Measurements from ENCODE around the gene KDM4C. TPM values are rescaled to one million over a fixed set of nuclear protein-coding genes. Genes with fewer than 3 reads are reported as not detected.
A peak's percentile ranks its signal among the peaks of the same experiment; 100 is the strongest.

KDM4C gene
- total RNA-seq, 1 donor from 2014 or later = 16.5 TPM

GRCh38 chr9:6997330-6997729, 239.6 kb downstream of the KDM4C start:
- peak; percentile 16 for DNase-seq (ENCODE audit: low read depth)

DNA sequence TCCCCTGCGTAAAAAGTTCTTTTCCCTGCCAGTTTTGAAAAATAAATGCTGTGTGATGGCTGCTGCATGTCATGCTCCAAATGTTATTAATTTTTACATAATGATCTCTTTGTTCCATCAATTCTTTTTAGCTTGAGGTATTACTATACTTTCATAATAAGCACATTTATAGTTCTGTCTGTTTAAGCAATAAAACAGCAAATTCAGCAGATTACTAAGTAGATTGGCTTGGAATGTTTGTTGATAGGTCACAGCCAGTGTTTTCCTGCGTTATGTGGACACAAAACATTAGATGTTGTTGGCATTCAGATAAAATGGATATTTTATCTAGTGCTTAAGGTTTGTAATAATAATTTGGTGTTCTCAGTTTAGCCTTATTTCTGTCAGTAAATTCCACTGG, 242.0 kb downstream of the KDM4C start:
- TF ChIP-seq CTCF (conservative IDR thresholded peaks at IDR 0.05; ENCODE audit: low read depth, low read length) = no peak
- DNase-seq (ENCODE audit: low read depth) = no peak
- H3K4me3 ChIP-seq (ENCODE audit: low read depth, low read length) = no peak overlapping the region

More at GRCh38 chr9:6997330-6997729, 239.6 kb downstream of the KDM4C start:
- no peak overlapping the region for H3K4me3 ChIP-seq (ENCODE audit: low read depth, low read length)
- no peak for TF ChIP-seq CTCF (conservative IDR thresholded peaks at IDR 0.05; ENCODE audit: low read depth, low read length)

DNA sequence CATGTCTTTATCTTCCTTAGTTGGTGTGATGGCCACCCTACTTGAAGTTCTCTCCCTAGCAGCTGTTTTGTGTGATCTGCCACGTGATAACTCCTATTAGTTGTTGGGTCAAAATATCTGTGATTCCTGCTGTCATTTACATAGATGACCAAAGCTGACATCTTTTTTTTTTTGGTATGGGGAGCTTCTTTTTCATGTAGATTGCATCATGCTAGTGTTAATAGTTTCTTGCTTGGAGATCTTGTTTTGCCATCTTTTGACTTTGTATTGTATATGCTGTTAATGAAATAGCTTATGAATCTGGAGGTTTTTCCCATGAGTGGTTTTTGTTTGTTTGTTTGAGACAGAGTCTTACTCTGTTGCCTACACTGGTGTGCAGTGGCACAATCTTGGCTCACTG, 243.8 kb downstream of the KDM4C start:
- no peak for TF ChIP-seq CTCF (conservative IDR thresholded peaks at IDR 0.05; ENCODE audit: low read depth, low read length)
- H3K4me3 ChIP-seq (ENCODE audit: low read depth, low read length) = no peak overlapping the region
- DNase-seq (ENCODE audit: low read depth) = no peak

- no peak for TF ChIP-seq CTCF (conservative IDR thresholded peaks at IDR 0.05; ENCODE audit: low read depth, low read length)
- H3K4me3 ChIP-seq (ENCODE audit: low read depth, low read length) = no peak overlapping the region
- DNase-seq (ENCODE audit: low read depth) = no peak
Observed at GRCh38 chr9:7003861-7004260, 246.1 kb downstream of the KDM4C start.

- no peak for DNase-seq (ENCODE audit: low read depth)
- H3K4me3 ChIP-seq (ENCODE audit: low read depth, low read length) = no peak overlapping the region
- TF ChIP-seq CTCF (conservative IDR thresholded peaks at IDR 0.05; ENCODE audit: low read depth, low read length) = no peak
Observed at GRCh38 chr9:7006417-7006816, 248.6 kb downstream of the KDM4C start.

DNA sequence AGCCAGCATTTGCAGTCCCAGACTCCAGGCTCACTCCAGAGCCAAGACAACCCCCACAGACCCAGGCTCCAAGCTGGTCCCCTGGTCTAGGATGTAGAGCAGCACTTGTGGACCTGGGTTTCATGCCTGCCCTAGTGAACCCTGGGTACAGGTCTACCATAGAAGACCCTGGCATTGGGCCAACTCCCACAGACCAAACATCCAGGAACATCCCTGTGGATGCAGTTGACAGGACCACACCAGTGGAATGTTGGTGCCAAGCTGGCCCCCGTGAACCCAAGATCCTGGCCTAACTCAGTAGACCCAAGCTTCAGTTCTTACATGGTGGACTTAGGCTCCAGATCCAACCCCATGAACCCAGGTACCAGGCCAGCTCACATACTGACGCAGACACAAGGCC, 250.6 kb downstream of the KDM4C start:
- TF ChIP-seq CTCF (conservative IDR thresholded peaks at IDR 0.05; ENCODE audit: low read depth, low read length) = no peak
- no peak for DNase-seq (ENCODE audit: low read depth)
- H3K4me3 ChIP-seq (ENCODE audit: low read depth, low read length) = no peak overlapping the region

DNA sequence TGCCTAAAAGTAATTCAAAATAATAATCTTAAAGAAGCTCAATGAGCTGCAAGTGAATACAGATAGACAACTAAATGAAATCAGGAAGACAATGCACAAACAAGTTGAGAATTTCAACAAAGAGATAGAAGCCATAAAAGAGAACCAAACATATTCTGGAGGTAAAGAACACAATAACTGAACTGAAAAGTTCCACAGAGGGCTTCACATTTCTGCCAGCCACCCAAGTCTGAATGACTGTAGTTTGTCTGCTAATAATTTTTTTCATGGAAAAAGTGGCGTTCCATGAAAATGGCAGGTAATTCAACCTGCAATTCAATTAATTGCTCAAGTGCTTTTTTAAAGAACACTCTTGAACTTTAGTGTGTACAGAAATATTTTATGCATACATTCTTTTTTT, 251.3 kb downstream of the KDM4C start:
- H3K4me3 ChIP-seq (ENCODE audit: low read depth, low read length) = no peak overlapping the region
- no peak for TF ChIP-seq CTCF (conservative IDR thresholded peaks at IDR 0.05; ENCODE audit: low read depth, low read length)
- DNase-seq (ENCODE audit: low read depth) = no peak
